HL-60 (cell line): ENCODE data around the gene TBC1D22A.

Source experiments
- DNase-seq, 2 experiments: peaks; one replicate each; pipeline ENCODE4 v3.0.0-alpha.2; 2010 to 2020; ENCODE audit warnings: low read depth in 1 of 2, low spot score in 1 of 2
- H3K27ac ChIP-seq: fragments of 250-450 bp; sonication (Bioruptor Pico); replicated peaks from 2 replicates; pipeline ENCODE4 v1.5.1; 2020; ENCODE audit warnings: mild to moderate bottlenecking, moderate library complexity
- H3K27me3 ChIP-seq: fragments of 250-450 bp; sonication (Bioruptor Pico); 2 replicates; pipeline ENCODE4 v1.5.1; 2021; ENCODE audit warnings: mild to moderate bottlenecking, moderate library complexity; ENCODE audit not compliant: insufficient read depth, poor library complexity, severe bottlenecking
- H3K4me3 ChIP-seq: replicated peaks from 2 replicates; pipeline ENCODE4 v1.5.1; 2011; ENCODE audit warnings: mild to moderate bottlenecking, control low read depth, low read length; ENCODE audit not compliant: insufficient read depth
- GABPA ChIP-seq: IDR thresholded peaks from 2 replicates; pipeline ENCODE4 v1.6.1; 2012; ENCODE audit warnings: low read depth
- POLR2AphosphoS5 ChIP-seq: IDR thresholded peaks from 2 replicates; pipeline ENCODE4 v1.6.1; 2012; ENCODE audit warnings: low read depth
- SPI1 ChIP-seq: IDR thresholded peaks from 2 replicates; pipeline ENCODE4 v1.6.1; 2012; ENCODE audit warnings: low read depth, mild to moderate bottlenecking, borderline replicate concordance
- TF ChIP-seq, protein P1 (sequence below): IDR thresholded peaks from 2 replicates; pipeline ENCODE4 v1.6.1; 2012; ENCODE audit warnings: low read depth; ENCODE audit not compliant: insufficient replicate concordance
- TF ChIP-seq, protein P2 (sequence below): IDR thresholded peaks from one replicate; pipeline ENCODE4 v1.5.1; 2011; ENCODE audit warnings: low read length, control low read depth, inconsistent platforms; ENCODE audit not compliant: insufficient read depth

TBC1D22A gene

DNA sequence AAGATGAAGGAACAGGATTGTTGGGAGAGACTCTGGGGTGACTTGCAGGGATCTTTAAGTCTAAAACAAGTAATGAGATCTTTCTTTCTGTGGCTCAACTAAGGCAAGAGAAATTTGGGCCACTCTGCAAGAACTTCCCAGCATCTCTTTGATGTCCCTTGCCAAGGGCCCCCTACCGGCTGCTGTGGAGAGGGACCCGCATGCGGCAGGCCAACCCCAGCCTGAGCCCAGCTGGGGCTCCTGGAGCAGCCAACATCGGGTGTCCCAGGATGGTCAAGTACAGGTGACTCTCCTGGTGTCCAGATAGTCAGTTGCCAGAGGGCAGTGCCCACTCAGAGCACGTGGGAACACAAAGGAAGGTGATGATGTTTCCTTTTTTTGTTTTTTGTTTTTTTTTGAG is 363.2 kb downstream of the TBC1D22A start:
- H3K27ac ChIP-seq: no peak overlapping the region
- TF ChIP-seq POLR2AphosphoS5 (no peak), SPI1 (no peak), GABPA (no peak)
- TF ChIP-seq, protein P1, sequence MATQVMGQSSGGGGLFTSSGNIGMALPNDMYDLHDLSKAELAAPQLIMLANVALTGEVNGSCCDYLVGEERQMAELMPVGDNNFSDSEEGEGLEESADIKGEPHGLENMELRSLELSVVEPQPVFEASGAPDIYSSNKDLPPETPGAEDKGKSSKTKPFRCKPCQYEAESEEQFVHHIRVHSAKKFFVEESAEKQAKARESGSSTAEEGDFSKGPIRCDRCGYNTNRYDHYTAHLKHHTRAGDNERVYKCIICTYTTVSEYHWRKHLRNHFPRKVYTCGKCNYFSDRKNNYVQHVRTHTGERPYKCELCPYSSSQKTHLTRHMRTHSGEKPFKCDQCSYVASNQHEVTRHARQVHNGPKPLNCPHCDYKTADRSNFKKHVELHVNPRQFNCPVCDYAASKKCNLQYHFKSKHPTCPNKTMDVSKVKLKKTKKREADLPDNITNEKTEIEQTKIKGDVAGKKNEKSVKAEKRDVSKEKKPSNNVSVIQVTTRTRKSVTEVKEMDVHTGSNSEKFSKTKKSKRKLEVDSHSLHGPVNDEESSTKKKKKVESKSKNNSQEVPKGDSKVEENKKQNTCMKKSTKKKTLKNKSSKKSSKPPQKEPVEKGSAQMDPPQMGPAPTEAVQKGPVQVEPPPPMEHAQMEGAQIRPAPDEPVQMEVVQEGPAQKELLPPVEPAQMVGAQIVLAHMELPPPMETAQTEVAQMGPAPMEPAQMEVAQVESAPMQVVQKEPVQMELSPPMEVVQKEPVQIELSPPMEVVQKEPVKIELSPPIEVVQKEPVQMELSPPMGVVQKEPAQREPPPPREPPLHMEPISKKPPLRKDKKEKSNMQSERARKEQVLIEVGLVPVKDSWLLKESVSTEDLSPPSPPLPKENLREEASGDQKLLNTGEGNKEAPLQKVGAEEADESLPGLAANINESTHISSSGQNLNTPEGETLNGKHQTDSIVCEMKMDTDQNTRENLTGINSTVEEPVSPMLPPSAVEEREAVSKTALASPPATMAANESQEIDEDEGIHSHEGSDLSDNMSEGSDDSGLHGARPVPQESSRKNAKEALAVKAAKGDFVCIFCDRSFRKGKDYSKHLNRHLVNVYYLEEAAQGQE: no peak
- TF ChIP-seq, protein P2, sequence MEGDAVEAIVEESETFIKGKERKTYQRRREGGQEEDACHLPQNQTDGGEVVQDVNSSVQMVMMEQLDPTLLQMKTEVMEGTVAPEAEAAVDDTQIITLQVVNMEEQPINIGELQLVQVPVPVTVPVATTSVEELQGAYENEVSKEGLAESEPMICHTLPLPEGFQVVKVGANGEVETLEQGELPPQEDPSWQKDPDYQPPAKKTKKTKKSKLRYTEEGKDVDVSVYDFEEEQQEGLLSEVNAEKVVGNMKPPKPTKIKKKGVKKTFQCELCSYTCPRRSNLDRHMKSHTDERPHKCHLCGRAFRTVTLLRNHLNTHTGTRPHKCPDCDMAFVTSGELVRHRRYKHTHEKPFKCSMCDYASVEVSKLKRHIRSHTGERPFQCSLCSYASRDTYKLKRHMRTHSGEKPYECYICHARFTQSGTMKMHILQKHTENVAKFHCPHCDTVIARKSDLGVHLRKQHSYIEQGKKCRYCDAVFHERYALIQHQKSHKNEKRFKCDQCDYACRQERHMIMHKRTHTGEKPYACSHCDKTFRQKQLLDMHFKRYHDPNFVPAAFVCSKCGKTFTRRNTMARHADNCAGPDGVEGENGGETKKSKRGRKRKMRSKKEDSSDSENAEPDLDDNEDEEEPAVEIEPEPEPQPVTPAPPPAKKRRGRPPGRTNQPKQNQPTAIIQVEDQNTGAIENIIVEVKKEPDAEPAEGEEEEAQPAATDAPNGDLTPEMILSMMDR: no peak
- H3K27me3 ChIP-seq: no peaks in the 10 kb centered on the region
- DNase-seq: no peak
- no peak overlapping the region for H3K4me3 ChIP-seq

DNA sequence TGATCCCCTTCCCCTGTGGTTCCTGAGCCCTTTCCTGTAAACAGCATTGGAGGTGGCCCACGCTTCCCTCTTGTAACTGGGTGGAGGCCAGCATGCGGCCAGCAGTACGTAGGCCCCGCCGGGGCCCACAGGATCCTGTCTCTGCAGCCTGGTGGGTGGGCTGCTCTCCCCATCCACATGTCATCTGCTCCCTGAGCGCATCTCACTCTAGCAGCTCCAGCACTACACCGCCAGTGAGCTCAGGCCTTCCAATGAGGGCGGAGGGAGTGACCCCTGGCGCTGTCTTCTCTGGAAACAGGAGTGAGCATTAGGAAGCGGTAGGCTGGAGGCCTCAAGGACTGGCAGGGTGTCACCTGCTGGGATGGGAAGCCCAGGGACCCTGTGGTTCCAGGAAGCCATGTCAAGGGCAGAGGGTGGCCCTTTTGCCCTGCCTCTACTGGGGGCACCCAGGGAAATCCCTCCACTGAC is 363.9 kb downstream of the TBC1D22A start:
- no peaks in the 10 kb centered on the region for H3K27me3 ChIP-seq

DNA sequence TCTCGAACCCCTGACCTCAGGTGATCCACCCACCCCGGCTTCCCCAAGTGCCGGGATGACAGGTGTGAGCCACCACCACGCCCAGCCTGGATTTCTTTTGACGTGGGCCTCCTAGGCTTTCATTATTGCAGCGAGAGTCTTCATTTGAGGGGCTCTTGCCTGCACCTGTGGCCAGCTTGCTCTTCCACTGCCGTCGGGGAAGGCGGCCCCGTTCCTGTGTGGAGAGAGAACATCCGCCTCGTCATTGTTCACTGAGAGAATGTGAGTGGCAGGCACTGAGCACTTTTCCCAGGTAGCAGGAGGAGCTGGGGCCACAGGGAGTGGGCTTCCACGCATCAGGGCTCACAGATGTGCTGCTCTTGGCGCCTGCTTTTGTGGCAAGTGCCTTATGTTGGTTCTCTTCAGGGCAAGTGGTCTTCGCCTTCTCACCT is 365.0 kb downstream of the TBC1D22A start:
- no peak for DNase-seq
- Histone ChIP-seq H3K4me3 (no peak overlapping the region), H3K27me3 (no peaks in the 10 kb centered on the region), H3K27ac (no peak overlapping the region)
- no peak for TF ChIP-seq SPI1
- TF ChIP-seq, protein P1: no peak
- TF ChIP-seq GABPA: no peak
- TF ChIP-seq POLR2AphosphoS5: no peak
- TF ChIP-seq, protein P2: no peak

More for the DNA sequence above, 363.9 kb downstream of the TBC1D22A start:
- TF ChIP-seq, protein P1: no peak
- no peak for TF ChIP-seq POLR2AphosphoS5
- TF ChIP-seq, protein P2: no peak
- TF ChIP-seq SPI1: no peak
- TF ChIP-seq GABPA: no peak
- no peak overlapping the region for H3K27ac ChIP-seq
- no peak for DNase-seq
- H3K4me3 ChIP-seq: no peak overlapping the region
